Glutamatergic neuron (in vitro differentiated cells): ENCODE data around the gene PLCG1. TPM values are rescaled to one million over a fixed set of nuclear protein-coding genes. Genes with fewer than 3 reads are reported as not detected.

Experiments
- DNase-seq: peaks from one replicate; pipeline ENCODE4 v3.0.0; 2022
- H3K27ac Mint-ChIP-seq: one replicate; pipeline ENCODE4 v1.8.0; 2020; ENCODE audit warnings: mild to moderate bottlenecking, mixed read lengths, inconsistent platforms; ENCODE audit not compliant: unreplicated experiment
- H3K27me3 Mint-ChIP-seq: one replicate; pipeline ENCODE4 v1.8.0; 2020; ENCODE audit warnings: mild to moderate bottlenecking, moderate library complexity, mixed read lengths, inconsistent platforms; ENCODE audit not compliant: unreplicated experiment
- H3K36me3 Mint-ChIP-seq: one replicate; pipeline ENCODE4 v1.8.0; 2020; ENCODE audit warnings: mild to moderate bottlenecking, mixed read lengths, inconsistent platforms; ENCODE audit not compliant: unreplicated experiment
- H3K4me1 Mint-ChIP-seq: one replicate; pipeline ENCODE4 v1.8.0; 2020; ENCODE audit warnings: mild to moderate bottlenecking, low read depth, mixed read lengths, inconsistent platforms; ENCODE audit not compliant: unreplicated experiment
- H3K4me3 Mint-ChIP-seq: one replicate; pipeline ENCODE4 v1.8.0; 2020; ENCODE audit warnings: mild to moderate bottlenecking, mixed read lengths, inconsistent platforms; ENCODE audit not compliant: unreplicated experiment
- H3K9me3 Mint-ChIP-seq: one replicate; pipeline ENCODE4 v1.8.0; 2020; ENCODE audit warnings: mild to moderate bottlenecking, moderate library complexity, mixed read lengths, inconsistent platforms; ENCODE audit not compliant: unreplicated experiment
- total RNA-seq: library from RNA; stranded (reverse); fragmentation: NEBNext Ultra II Directional; extraction: Animal tissue kit (Norgen Biotek cat#: 25700); gene quantifications from one replicate; pipeline ENCODE4 v1.2.1, GENCODE V29; 2021; ENCODE audit not compliant: unreplicated experiment
- TF ChIP-seq, protein P1 (sequence below): fragments of 200-600 bp; sonication (generic); IDR thresholded peaks from one replicate; pipeline ENCODE4 v1.5.0; 2021; ENCODE audit not compliant: partially characterized antibody, unreplicated experiment

The PLCG1 gene
- total RNA-seq, 1 donor from 2014 or later: 458 TPM

DNA sequence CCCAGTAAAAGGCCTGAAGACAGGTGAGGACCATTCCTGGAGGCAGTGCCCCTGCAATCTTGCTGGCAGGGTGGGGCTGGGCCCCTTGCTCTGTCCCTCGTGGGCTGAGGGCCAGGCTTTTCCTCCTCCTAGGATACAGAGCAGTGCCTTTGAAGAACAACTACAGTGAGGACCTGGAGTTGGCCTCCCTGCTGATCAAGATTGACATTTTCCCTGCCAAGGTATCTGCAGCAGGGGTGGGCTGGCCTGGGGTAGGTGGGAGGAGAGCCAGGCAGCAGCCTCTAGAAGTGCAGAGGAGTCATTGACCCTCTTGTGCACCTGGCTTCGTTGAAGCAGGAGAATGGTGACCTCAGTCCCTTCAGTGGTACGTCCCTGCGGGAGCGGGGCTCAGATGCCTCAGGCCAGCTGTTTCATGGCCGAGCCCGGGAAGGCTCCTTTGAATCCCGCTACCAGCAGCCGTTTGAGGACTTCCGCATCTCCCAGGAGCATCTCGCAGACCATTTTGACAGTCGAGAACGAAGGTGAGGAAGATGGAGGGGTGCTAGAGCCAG lies 36.5 kb downstream of the PLCG1 start:
- TF ChIP-seq, protein P1, sequence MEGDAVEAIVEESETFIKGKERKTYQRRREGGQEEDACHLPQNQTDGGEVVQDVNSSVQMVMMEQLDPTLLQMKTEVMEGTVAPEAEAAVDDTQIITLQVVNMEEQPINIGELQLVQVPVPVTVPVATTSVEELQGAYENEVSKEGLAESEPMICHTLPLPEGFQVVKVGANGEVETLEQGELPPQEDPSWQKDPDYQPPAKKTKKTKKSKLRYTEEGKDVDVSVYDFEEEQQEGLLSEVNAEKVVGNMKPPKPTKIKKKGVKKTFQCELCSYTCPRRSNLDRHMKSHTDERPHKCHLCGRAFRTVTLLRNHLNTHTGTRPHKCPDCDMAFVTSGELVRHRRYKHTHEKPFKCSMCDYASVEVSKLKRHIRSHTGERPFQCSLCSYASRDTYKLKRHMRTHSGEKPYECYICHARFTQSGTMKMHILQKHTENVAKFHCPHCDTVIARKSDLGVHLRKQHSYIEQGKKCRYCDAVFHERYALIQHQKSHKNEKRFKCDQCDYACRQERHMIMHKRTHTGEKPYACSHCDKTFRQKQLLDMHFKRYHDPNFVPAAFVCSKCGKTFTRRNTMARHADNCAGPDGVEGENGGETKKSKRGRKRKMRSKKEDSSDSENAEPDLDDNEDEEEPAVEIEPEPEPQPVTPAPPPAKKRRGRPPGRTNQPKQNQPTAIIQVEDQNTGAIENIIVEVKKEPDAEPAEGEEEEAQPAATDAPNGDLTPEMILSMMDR: no peak
- H3K4me3 Mint-ChIP-seq: no peak overlapping the region
- H3K36me3 Mint-ChIP-seq: peaks cover 4% of the 10 kb centered on the region

DNA sequence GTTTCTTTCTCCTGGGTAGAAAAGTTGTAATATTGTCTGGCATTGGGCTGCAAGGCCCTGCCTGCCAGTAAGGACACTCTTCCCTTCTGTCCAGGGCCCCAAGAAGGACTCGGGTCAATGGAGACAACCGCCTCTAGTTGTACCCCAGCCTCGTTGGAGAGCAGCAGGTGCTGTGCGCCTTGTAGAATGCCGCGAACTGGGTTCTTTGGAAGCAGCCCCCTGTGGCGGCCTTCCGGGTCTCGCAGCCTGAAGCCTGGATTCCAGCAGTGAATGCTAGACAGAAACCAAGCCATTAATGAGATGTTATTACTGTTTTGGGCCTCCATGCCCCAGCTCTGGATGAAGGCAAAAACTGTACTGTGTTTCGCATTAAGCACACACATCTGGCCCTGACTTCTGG lies 37.0 kb downstream of the PLCG1 start:
- TF ChIP-seq, protein P1: no peak
- DNase-seq: no peak
- Mint-ChIP-seq H3K27ac (no peak overlapping the region), H3K36me3 (peaks cover 4% of the 10 kb centered on the region), H3K9me3 (peaks cover 22% of the 10 kb centered on the region), H3K4me3 (no peak overlapping the region), H3K4me1 (peaks cover 11% of the 10 kb centered on the region), H3K27me3 (peaks cover 21% of the 10 kb centered on the region)

More for the DNA sequence above, 36.5 kb downstream of the PLCG1 start:
- peaks cover 22% of the 10 kb centered on the region for H3K27me3 Mint-ChIP-seq
- peaks cover 22% of the 10 kb centered on the region for H3K9me3 Mint-ChIP-seq
- peak overlapping the region; percentile 91 for H3K27ac Mint-ChIP-seq
- DNase-seq: no peak
- H3K4me1 Mint-ChIP-seq: peaks cover 11% of the 10 kb centered on the region

DNA sequence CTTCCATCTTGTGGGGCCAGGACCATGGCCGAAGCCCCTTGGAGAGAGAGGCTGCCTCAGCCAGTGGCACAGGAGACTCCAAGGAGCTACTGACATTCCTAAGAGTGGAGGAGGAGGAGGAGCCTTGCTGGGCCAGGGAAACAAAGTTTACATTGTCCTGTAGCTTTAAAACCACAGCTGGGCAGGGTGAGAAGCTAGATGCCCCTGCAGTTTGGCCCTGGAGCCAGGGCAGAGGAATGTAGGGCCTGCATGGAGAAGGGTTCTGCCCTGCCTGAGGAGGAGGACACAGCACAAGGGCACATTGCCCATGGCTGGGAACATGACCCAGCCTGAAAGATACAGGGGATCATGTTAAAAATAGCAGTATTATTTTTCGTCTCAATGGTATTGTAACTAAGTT lies 37.4 kb downstream of the PLCG1 start:
- peaks cover 22% of the 10 kb centered on the region for H3K9me3 Mint-ChIP-seq
- peaks cover 17% of the 10 kb centered on the region for H3K27me3 Mint-ChIP-seq
- H3K4me1 Mint-ChIP-seq: peaks cover 9% of the 10 kb centered on the region
- TF ChIP-seq, protein P1: no peak
- H3K36me3 Mint-ChIP-seq: peaks cover 4% of the 10 kb centered on the region
- no peak overlapping the region for H3K27ac Mint-ChIP-seq
- no peak overlapping the region for H3K4me3 Mint-ChIP-seq
- no peak for DNase-seq

DNA sequence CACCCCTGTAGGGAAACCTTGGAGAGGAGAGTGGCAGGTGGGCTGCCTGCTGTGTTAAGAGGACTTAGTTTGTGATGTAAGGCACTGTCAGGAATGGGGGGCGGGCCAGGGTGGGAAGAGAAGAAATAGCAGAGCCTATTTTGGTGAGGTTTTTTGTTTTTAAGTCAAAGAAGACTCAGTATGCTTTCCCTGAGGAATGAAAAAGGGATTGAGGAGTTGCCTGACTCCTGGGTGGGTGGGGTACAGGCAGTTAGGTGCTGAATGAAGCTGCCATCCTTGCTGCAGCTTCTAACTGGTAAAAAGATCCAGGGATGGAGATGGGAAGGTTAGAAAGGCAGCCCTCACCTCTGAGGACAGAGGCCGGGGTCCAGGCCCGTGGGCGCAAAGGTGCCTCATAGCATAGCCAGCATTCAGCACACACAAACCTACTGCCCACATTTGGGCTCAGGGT lies 37.9 kb downstream of the PLCG1 start:
- TF ChIP-seq, protein P1: no peak
- no peak overlapping the region for H3K27ac Mint-ChIP-seq
- peaks cover 22% of the 10 kb centered on the region for H3K9me3 Mint-ChIP-seq

DNA sequence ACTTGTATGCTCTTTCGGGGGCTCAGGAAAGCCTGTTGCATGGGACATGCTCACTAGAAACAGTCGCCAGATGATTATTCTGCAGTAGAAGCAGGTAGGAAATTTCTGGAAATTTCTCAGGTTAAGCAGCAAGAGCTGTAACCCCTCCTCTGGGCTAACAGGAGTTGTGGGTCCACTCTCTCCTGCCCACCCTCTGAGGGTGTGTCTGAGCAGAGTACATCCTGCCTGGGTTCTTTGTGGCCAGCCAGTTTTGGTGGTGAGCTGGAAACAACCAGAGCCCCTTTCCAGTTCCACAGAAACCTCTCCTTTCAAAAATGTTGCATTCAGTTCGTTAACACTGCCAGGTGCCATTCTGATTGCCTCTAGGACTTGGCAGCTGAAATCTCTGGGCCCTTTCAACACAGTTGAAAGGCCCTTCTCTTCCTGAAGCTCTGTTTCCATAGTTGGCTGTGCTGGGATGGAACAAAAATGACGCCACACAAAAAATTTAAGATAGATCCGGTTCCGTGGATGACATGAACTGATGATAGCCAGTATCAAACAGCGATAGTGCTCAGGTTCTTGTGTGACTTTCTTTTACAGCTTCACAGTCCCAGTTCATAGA lies 38.5 kb downstream of the PLCG1 start:
- H3K27me3 Mint-ChIP-seq: peaks cover 11% of the 10 kb centered on the region
- peaks cover 7% of the 10 kb centered on the region for H3K4me1 Mint-ChIP-seq
- no peak for DNase-seq
- peaks cover 4% of the 10 kb centered on the region for H3K36me3 Mint-ChIP-seq
- peaks cover 19% of the 10 kb centered on the region for H3K9me3 Mint-ChIP-seq
- peak overlapping the region; percentile 20 for H3K27ac Mint-ChIP-seq
- TF ChIP-seq, protein P1: no peak
- H3K4me3 Mint-ChIP-seq: no peak overlapping the region

More for the DNA sequence above, 37.9 kb downstream of the PLCG1 start:
- DNase-seq: no peak
- Mint-ChIP-seq H3K4me1 (peaks cover 9% of the 10 kb centered on the region), H3K27me3 (peaks cover 16% of the 10 kb centered on the region), H3K36me3 (peaks cover 4% of the 10 kb centered on the region), H3K4me3 (no peak overlapping the region)
